Uterus (tissue), 4 donors: Measurements from ENCODE around the gene NISCH. TPM values are rescaled to one million over a fixed set of nuclear protein-coding genes. Genes with fewer than 3 reads are reported as not detected.
A peak's percentile ranks its signal among the peaks of the same experiment; 100 is the strongest.

ENCODE experiments used
- DNase-seq, 2 donors: peaks; one replicate each; pipeline ENCODE4 v3.0.0-alpha.2; 2019 to 2020
- H3K27ac ChIP-seq, 2 donors: fragments of 200-600 bp; sonication (generic); 1 replicate in 1 of 2; 2 replicates in 1 of 2; pipeline ENCODE4 v1.5.1; 2016 to 2018
- H3K27me3 ChIP-seq, 2 donors: fragments of 200-600 bp; sonication (generic); one replicate each; pipeline ENCODE4 v1.5.1; 2018 to 2019; ENCODE audit warnings: control low read depth in 1 of 2
- H3K36me3 ChIP-seq, 2 donors: fragments of 200-600 bp; sonication (generic); one replicate each; pipeline ENCODE4 v1.5.1; 2019; ENCODE audit warnings: control low read depth in 1 of 2
- H3K4me1 ChIP-seq, 2 donors: fragments of 200-600 bp; sonication (generic); one replicate each; pipeline ENCODE4 v1.5.1; 2018 to 2019; ENCODE audit warnings: control low read depth in 1 of 2
- H3K4me3 ChIP-seq, 2 donors: fragments of 200-600 bp; sonication (generic); 1 replicate in 1 of 2; 2 replicates in 1 of 2; pipeline ENCODE4 v1.5.1; 2018 to 2019; ENCODE audit warnings: mild to moderate bottlenecking in 1 of 2
- H3K9me3 ChIP-seq, 2 donors: fragments of 200-600 bp; sonication (generic); one replicate each; pipeline ENCODE4 v1.5.1; 2019; ENCODE audit warnings: control low read depth in 1 of 2
- POLR2A ChIP-seq, 2 donors: fragments of 450-650 bp; IDR thresholded peaks; one replicate each; pipeline ENCODE4 v1.6.1; 2016; ENCODE audit warnings: antibody characterized with exemption in 2 of 2, mild to moderate bottlenecking in 1 of 2, moderate library complexity in 1 of 2
- intact Hi-C: fragments of 100-400 bp; cut with DNase I; formaldehyde crosslinking; loops from one replicate; pipeline ENCODE4 v1.15.1; 2023; ENCODE audit warnings: low total_unique reads
- total RNA-seq, 4 donors: library from RNA; depleted of rRNA in 3 of 4; stranded (reverse); fragments of >200 nt in 3 of 4; gene quantifications; one replicate each; pipeline versions ENCODE4 v1.1.0 to v1.2.4, GENCODE V29; 2014 to 2023
- TF ChIP-seq, protein P1 (sequence below), 4 experiments: fragments of 200-600 bp in 2 of 4; fragments of 450-650 bp in 2 of 4; sonication (generic) in 2 of 4; IDR thresholded peaks; one replicate each; pipeline ENCODE4 v1.5.1; 2016 to 2019; ENCODE audit warnings: antibody characterized with exemption in 4 of 4, mild to moderate bottlenecking in 2 of 4, moderate library complexity in 1 of 4
- donor health status: DM: yes; HTN: yes; CAD: no.

Gene NISCH
- total RNA-seq, 4 donors from 2014 or later: 50.0 to 157 (median 114) TPM

DNA sequence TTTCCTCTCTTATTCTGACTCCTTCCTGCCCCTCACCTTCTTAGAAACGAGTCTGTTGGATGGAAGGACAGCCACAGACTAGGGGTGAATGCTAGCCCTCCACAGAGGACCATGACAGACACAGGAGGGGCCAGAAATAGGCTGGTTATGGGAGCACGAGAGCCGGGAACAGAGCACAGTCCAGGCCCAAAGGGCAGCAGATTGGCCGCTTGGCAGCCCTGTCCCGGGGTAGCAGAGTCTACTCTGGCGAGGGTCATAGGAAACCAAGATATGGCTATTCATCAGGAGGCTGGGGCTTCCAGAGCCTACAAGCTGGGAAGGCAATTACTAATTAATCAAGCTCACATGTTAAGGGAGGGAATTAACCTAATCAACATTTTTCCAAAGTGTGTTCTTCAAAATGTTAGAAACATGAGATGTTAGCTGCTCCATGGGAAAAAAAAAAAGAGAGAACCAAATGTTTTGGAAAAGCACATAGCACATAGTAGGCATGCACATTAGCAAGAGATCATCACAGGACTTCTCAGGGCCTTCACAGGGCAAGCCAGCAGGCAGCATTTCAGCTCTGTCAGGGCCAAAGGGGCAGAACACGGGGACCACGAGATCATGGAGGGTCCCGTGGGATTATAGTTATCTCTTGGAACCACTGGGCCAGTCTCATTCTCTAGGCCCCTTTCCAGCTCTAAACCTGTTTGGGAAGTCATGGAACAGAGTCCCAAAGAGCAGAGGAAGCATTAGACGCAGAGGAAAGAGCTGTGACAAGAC lies 23.8 kb upstream of the NISCH start:
- Histone ChIP-seq H3K36me3 (no peaks in the 10 kb centered on the region), H3K27me3 (no peaks in the 10 kb centered on the region), H3K27ac (peak overlapping the region in 1 of 2 donors; percentile 40), H3K4me1 (no peaks in the 10 kb centered on the region), H3K4me3 (no peak overlapping the region), H3K9me3 (no peaks in the 10 kb centered on the region)
- peak; percentile 17 to 21 for DNase-seq
- TF ChIP-seq, protein P1, sequence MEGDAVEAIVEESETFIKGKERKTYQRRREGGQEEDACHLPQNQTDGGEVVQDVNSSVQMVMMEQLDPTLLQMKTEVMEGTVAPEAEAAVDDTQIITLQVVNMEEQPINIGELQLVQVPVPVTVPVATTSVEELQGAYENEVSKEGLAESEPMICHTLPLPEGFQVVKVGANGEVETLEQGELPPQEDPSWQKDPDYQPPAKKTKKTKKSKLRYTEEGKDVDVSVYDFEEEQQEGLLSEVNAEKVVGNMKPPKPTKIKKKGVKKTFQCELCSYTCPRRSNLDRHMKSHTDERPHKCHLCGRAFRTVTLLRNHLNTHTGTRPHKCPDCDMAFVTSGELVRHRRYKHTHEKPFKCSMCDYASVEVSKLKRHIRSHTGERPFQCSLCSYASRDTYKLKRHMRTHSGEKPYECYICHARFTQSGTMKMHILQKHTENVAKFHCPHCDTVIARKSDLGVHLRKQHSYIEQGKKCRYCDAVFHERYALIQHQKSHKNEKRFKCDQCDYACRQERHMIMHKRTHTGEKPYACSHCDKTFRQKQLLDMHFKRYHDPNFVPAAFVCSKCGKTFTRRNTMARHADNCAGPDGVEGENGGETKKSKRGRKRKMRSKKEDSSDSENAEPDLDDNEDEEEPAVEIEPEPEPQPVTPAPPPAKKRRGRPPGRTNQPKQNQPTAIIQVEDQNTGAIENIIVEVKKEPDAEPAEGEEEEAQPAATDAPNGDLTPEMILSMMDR (IDR thresholded peaks at IDR 0.05): no peak
- no peak for TF ChIP-seq POLR2A (IDR thresholded peaks at IDR 0.05)
- intact Hi-C loops: no loop called here

DNA sequence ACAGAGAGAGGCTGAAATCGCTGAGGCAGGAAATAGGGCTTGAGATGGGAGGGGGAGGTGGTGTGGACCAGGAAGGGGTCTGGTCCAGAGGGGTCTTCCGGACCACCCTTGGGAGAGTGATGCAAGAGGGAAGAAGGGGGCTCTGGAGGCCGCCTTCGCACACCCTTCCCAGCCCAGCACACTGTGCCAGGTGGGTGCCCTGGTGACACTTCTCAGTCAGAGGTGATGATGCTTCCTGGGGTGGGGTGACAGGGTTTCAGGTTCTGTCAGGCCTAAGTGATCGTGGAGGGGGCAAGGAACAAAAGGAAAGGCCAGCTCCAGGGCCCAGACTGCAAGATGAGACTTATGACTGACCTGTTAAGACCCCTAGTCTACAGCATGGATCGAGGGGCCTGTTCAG lies 23.2 kb upstream of the NISCH start:
- DNase-seq: peak in 1 of 2 donors; percentile 11
- Histone ChIP-seq H3K27ac (peak overlapping the region in 1 of 2 donors; percentile 40), H3K4me3 (no peak overlapping the region), H3K27me3 (no peaks in the 10 kb centered on the region), H3K9me3 (no peaks in the 10 kb centered on the region), H3K36me3 (no peaks in the 10 kb centered on the region), H3K4me1 (no peaks in the 10 kb centered on the region)
- intact Hi-C loops: no loop called here
- TF ChIP-seq, protein P1 (IDR thresholded peaks at IDR 0.05): no peak
- TF ChIP-seq POLR2A (IDR thresholded peaks at IDR 0.05): no peak

DNA sequence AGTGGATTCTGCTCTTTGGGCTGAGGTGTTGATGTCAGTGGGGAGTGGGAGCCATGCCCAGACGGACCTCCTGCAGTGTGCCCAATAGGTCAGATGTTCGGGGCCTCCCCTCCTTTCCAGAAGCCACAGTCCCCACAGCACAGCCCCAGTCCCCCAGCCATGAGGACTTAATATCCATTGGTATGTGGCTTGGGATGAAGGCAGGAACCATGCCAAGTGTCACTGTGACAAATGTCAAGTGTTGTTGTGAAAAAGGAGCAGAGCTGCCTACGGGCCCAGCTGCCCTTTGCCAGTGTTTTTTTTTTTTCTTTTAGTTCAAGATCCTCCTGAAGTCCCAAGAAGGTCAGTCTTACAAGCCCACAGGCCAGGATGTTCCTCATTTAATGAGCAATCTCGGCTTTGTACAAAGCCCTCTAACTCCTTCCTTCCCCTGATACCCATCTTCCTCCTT lies 22.7 kb upstream of the NISCH start:
- intact Hi-C loops: no loop called here
- peak; percentile 13 to 28 for DNase-seq
- peak overlapping the region; percentile 37 to 40 for H3K27ac ChIP-seq

DNA sequence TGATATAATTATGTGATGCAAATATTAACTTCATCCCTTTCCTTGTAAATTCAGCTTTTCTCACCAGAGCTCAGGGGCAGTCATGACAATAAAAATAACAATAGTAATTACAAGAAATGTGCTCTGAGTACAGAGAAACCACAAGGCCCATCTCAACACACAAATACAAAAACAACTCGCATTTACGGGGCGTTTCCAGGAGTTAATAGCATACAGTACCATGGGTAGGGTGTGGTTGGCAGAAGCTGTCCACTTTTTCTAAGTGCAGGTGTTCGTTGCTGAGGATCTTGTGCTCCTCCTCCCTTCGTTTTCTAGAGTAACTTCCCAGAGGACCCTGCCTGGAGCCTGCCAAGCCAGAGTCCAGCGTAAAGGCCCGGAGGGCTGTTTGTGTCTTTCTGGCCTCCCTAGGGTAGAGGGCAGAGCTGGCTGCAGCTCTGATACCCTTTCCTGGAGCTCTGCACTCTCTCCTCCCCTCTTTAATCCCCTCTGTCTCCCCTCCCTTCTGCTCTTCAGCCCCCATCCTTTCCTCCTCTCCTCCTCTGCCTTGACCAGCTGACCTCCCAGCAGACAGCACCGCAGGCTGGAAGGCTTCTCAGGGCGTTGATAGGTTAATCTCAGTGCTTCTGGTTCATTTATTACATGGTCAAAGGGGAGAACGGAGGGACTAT lies 21.9 kb upstream of the NISCH start:
- Histone ChIP-seq H3K36me3 (no peaks in the 10 kb centered on the region), H3K9me3 (no peaks in the 10 kb centered on the region), H3K4me3 (no peak overlapping the region), H3K4me1 (no peaks in the 10 kb centered on the region), H3K27ac (peak overlapping the region; percentile 34 to 46), H3K27me3 (no peaks in the 10 kb centered on the region)
- intact Hi-C loops: no loop called here
- TF ChIP-seq POLR2A (IDR thresholded peaks at IDR 0.05): no peak
- TF ChIP-seq, protein P1 (IDR thresholded peaks at IDR 0.05): no peak
- DNase-seq: peak; percentile 8 to 13

More for the DNA sequence above, 22.7 kb upstream of the NISCH start:
- no peaks in the 10 kb centered on the region for H3K4me1 ChIP-seq
- no peaks in the 10 kb centered on the region for H3K36me3 ChIP-seq
- no peak for TF ChIP-seq POLR2A (IDR thresholded peaks at IDR 0.05)
- TF ChIP-seq, protein P1 (IDR thresholded peaks at IDR 0.05): no peak
- no peaks in the 10 kb centered on the region for H3K27me3 ChIP-seq
- H3K4me3 ChIP-seq: no peak overlapping the region
- no peaks in the 10 kb centered on the region for H3K9me3 ChIP-seq

DNA sequence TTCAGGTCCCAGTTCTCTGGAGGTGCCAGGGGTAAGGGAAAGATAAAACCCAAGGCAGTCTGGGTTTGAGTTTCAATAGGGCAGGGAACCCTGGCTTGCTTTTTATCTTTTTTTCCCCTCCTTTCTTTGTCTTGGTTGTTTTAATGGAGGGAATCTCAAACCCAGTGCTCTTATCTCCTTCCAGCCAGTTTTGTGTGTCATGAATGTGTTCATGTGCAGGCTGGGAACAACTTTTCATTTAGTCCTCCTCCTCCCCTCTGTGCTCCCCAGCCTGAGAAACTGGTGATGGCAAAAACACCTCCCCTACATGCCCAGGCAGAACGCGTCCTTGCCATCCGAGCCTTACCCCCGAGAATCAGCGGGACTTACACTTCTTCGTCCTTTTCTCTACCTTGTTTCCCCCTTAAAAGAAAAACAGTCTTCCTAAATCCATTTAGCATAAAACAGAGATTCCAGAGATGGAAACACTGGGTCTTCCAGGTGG lies 21.4 kb upstream of the NISCH start:
- H3K36me3 ChIP-seq: no peaks in the 10 kb centered on the region
- no peaks in the 10 kb centered on the region for H3K27me3 ChIP-seq
- intact Hi-C loops: no loop called here
- no peak for TF ChIP-seq POLR2A (IDR thresholded peaks at IDR 0.05)
- TF ChIP-seq, protein P1 (IDR thresholded peaks at IDR 0.05): no peak
- DNase-seq: peak in 1 of 2 donors; percentile 3
- no peak overlapping the region for H3K4me3 ChIP-seq
- H3K27ac ChIP-seq: peak overlapping the region; percentile 34 to 46
- H3K4me1 ChIP-seq: no peaks in the 10 kb centered on the region
- no peaks in the 10 kb centered on the region for H3K9me3 ChIP-seq
